GM12878 (cell line): Measurements from ENCODE around the gene HMCN1. TPM values are rescaled to one million over a fixed set of nuclear protein-coding genes. Genes with fewer than 3 reads are reported as not detected.

Experiments
- ATAC-seq: fragments of 200-7000 bp; cut with Tn5 transposase; 3 replicates; pipeline ENCODE4 v1.9.1; 2020; ENCODE audit warnings: mild to moderate bottlenecking, moderate library complexity
- BruUV-seq: library from RNA; stranded (reverse); fragments of 400-500 nt; replicated peaks from 2 replicates; lab custom pipeline; 2021; lab: Mats Ljungman, UMichigan
- CTCF ChIA-PET: fragments of 300-600 bp; sonication (Branson Sonifier 250); formaldehyde crosslinking; extraction: SDS; loops from one replicate; lab custom pipeline; 2021; ENCODE audit warnings: inconsistent platforms; lab: Yijun Ruan, JAX
- POLR2A ChIA-PET: fragments of 350-600 bp; formaldehyde crosslinking; extraction: SDS; loops from one replicate; lab custom pipeline; 2021; ENCODE audit warnings: inconsistent platforms; lab: Charles Lee
- RAD21 ChIA-PET: fragments of 300-600 bp; sonication (Branson Sonifier 250); formaldehyde crosslinking; loops from one replicate; lab custom pipeline; 2023; ENCODE audit warnings: antibody characterized with exemption; ENCODE audit not compliant: unreplicated experiment; lab: Charles Lee
- SMC1A ChIA-PET: fragments of 300-600 bp; sonication (Branson Sonifier 250); formaldehyde crosslinking; loops from one replicate; lab custom pipeline; 2023; ENCODE audit not compliant: unreplicated experiment, uncharacterized antibody; lab: Charles Lee
- DNase-seq: peaks from one replicate; pipeline ENCODE4 v3.0.0-alpha.2; 2011; ENCODE audit warnings: low read depth, low spot score
- FAIRE-seq: peaks from 3 replicates; lab custom pipeline; 2011; peaks lifted over from hg19 to GRCh38; lab: Jason Lieb, UNC
- H2AFZ ChIP-seq: 2 replicates; pipeline ENCODE4 v1.6.0; 2011; ENCODE audit warnings: low read depth, low read length, control low read depth; ENCODE audit not compliant: control insufficient read depth
- H3K27ac ChIP-seq: 2 replicates; pipeline ENCODE4 v1.5.1; 2011; ENCODE audit warnings: control low read depth; ENCODE audit not compliant: control insufficient read depth, insufficient read depth
- H3K27me3 ChIP-seq, 2 experiments: replicated peaks in 1 of 2; 2 replicates each; pipeline versions ENCODE4 v1.6.0 to v1.6.1; 2011; ENCODE audit warnings: low read length in 1 of 2; ENCODE audit not compliant: control insufficient read depth in 2 of 2, insufficient read depth in 2 of 2
- H3K36me3 ChIP-seq, 2 experiments: 2 replicates each; pipeline ENCODE4 v1.5.1; 2011; ENCODE audit warnings: low read length in 1 of 2; ENCODE audit not compliant: control insufficient read depth in 2 of 2, insufficient read depth in 2 of 2
- H3K4me1 ChIP-seq: 2 replicates; pipeline ENCODE4 v1.6.1; 2011; ENCODE audit warnings: mild to moderate bottlenecking, low read length, moderate library complexity, mixed read lengths; ENCODE audit not compliant: control insufficient read depth, insufficient read depth
- H3K4me2 ChIP-seq: 2 replicates; pipeline ENCODE4 v1.6.0; 2011; ENCODE audit warnings: control low read depth; ENCODE audit not compliant: control insufficient read depth, insufficient read depth
- H3K4me3 ChIP-seq: fragments of 200-600 bp; sonication (generic); 2 replicates; pipeline ENCODE4 v1.5.1; 2016
- H3K79me2 ChIP-seq: 2 replicates; pipeline ENCODE4 v1.6.0; 2011; ENCODE audit warnings: low read length; ENCODE audit not compliant: control insufficient read depth, insufficient read depth
- H3K9ac ChIP-seq: 2 replicates; pipeline ENCODE4 v1.8.0; 2011; ENCODE audit warnings: low read length, control low read depth, mixed read lengths; ENCODE audit not compliant: control insufficient read depth, insufficient read depth
- H3K9me3 ChIP-seq: replicated peaks from 3 replicates; pipeline ENCODE4 v1.5.1; 2011; ENCODE audit warnings: mild to moderate bottlenecking, low read length; ENCODE audit not compliant: control insufficient read depth, insufficient read depth
- H4K20me1 ChIP-seq: 2 replicates; pipeline ENCODE4 v1.6.0; 2011; ENCODE audit not compliant: control insufficient read depth, insufficient read depth
- BCL11A ChIP-seq: IDR thresholded peaks from 2 replicates; pipeline ENCODE4 v1.6.1; 2011; ENCODE audit warnings: low read depth, low read length
- BHLHE40 ChIP-seq, 2 experiments: fragments of 450-650 bp in 1 of 2; IDR thresholded peaks; 2 replicates each; pipeline ENCODE4 v1.6.1; 2011 to 2017; ENCODE audit warnings: low read depth in 2 of 2, borderline replicate concordance in 1 of 2, improper control_type of control experiment in 1 of 2, low read length in 1 of 2, mild to moderate bottlenecking in 1 of 2
- CBFB ChIP-seq: IDR thresholded peaks from 2 replicates; pipeline ENCODE4 v1.6.1; 2016; ENCODE audit warnings: antibody characterized with exemption, low read depth
- CBX5 ChIP-seq: sonication (generic); IDR thresholded peaks from 2 replicates; pipeline ENCODE4 v1.6.1; 2016; ENCODE audit warnings: low read depth, moderate library complexity, mild to moderate bottlenecking, inconsistent platforms
- EP300 ChIP-seq, 2 experiments: fragments of 150-350 bp in 1 of 2; IDR thresholded peaks; 2 replicates each; pipeline ENCODE4 v1.6.1; 2011 to 2012; ENCODE audit warnings: low read depth in 2 of 2, low read length in 2 of 2, borderline replicate concordance in 1 of 2, improper control_type of control experiment in 1 of 2, inconsistent platforms in 1 of 2; ENCODE audit not compliant: control insufficient read depth in 1 of 2
- NFIC ChIP-seq: IDR thresholded peaks from 2 replicates; pipeline ENCODE4 v1.6.1; 2012; ENCODE audit warnings: low read depth, mild to moderate bottlenecking, inconsistent platforms, low read length, moderate library complexity
- POU2F2 ChIP-seq: IDR thresholded peaks from 3 replicates; pipeline ENCODE4 v1.6.1; 2011; ENCODE audit warnings: low read depth, mild to moderate bottlenecking, low read length, borderline replicate concordance
- RAD51 ChIP-seq: fragments of 450-650 bp; IDR thresholded peaks from 2 replicates; pipeline ENCODE4 v1.6.1; 2016; ENCODE audit warnings: moderate library complexity, mild to moderate bottlenecking, inconsistent platforms
- RFX5 ChIP-seq: IDR thresholded peaks from 2 replicates; pipeline ENCODE4 v1.6.1; 2011; ENCODE audit warnings: low read depth, low read length, improper control_type of control experiment
- SMC3 ChIP-seq: IDR thresholded peaks from 2 replicates; pipeline ENCODE4 v1.6.1; 2011; ENCODE audit warnings: low read length, improper control_type of control experiment, borderline replicate concordance
- STAT1 ChIP-seq: fragments of 450-650 bp; conservative IDR thresholded peaks from 2 replicates; pipeline ENCODE4 v1.6.1; 2014; ENCODE audit warnings: antibody characterized with exemption, mild to moderate bottlenecking
- ZNF384 ChIP-seq: IDR thresholded peaks from 2 replicates; pipeline ENCODE4 v1.6.1; 2012; ENCODE audit warnings: low read depth, mild to moderate bottlenecking, low read length, improper control_type of control experiment, borderline replicate concordance
- WGBS: methylation state at CpG from one replicate; pipeline ENCODE4 v1.1.6; 2016; ENCODE audit warnings: low lambda C conversion rate; ENCODE audit not compliant: insufficient replicate concordance, insufficient coverage; ENCODE audit errors: missing lambda C conversion rate; 5-methylcytosine and 5-hydroxymethylcytosine counted together
- in situ Hi-C: fragments of 300-500 bp; cut with MboI; formaldehyde crosslinking; loops from 9 replicates; pipeline ENCODE4 v1.14.3; 2018; ENCODE audit warnings: mixed read lengths
- intact Hi-C: fragments of 100-400 bp; cut with micrococcal nuclease; formaldehyde crosslinking; loops from one replicate; pipeline ENCODE4 v1.14.2; 2022; ENCODE audit not compliant: unreplicated experiment
- polyA plus RNA-seq, 11 experiments: library from polyadenylated mRNA; depleted of rRNA in 4 of 11; unstranded in 6 of 11; stranded (reverse) in 5 of 11; fragments of >200 nt; fragmentation: Nextera tagmentation in 4 of 11; fragmentation: Illumina TruSeq in 1 of 11; extraction: Ambion mirVana in 4 of 11; extraction: Trizol in 1 of 11; gene quantifications; 1 replicate in 1 of 11; 2 replicates in 10 of 11; pipeline versions ENCODE4 v1.2.1 to v1.2.3, GENCODE V29; 2011 to 2016; ENCODE audit warnings: inconsistent platforms in 2 of 11, missing spikeins in 2 of 11, low read depth in 1 of 11
- total RNA-seq, 4 experiments: library from RNA; depleted of rRNA in 3 of 4; stranded (reverse); fragments of >200 nt in 3 of 4; fragmentation: Illumina TruSeq in 1 of 4; extraction: Trizol in 1 of 4; gene quantifications; 2 replicates each; pipeline versions ENCODE4 v1.2.1 to v1.2.3, GENCODE V29; 2013 to 2021
- TF ChIP-seq, protein P1 (sequence below): fragments of 450-650 bp; IDR thresholded peaks from 2 replicates; pipeline ENCODE4 v1.6.1; 2016; ENCODE audit warnings: mild to moderate bottlenecking

HMCN1 gene
- total and polyA plus RNA-seq, 10 of the 15 experiments (the other 5 are each of a cell fraction or from before 2014, with no cell fraction given) = under 0.01 to 0.07 TPM; not detected in 8

DNA sequence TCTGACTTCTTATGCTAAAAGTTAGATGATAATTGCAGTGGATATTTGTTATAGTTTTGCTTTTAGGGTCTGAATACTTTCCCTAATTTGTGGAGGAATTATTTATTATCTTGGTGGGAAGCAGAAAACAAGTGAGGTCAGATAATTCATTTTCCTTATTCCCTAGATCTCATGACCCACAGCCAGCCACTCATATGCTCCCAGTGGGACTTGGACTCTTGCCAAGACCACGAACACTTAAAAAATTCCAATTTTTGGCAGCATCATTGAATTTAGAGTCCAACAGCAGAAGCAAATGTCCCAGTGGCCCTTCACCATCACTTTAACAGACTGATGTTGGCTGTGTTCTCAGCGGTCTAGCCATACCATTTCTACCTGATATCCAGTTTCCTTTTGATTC lies 204.2 kb downstream of the HMCN1 start:
- Histone ChIP-seq H3K9ac (no peak overlapping the region), H4K20me1 (no peaks in the 10 kb centered on the region), H3K4me2 (no peak overlapping the region), H3K79me2 (no peaks in the 10 kb centered on the region), H3K9me3 (no peaks in the 10 kb centered on the region), H3K27me3 (no peaks in the 10 kb centered on the region), H3K4me1 (no peaks in the 10 kb centered on the region), H3K27ac (no peak overlapping the region), H3K4me3 (no peak overlapping the region), H2AFZ (no peak overlapping the region), H3K36me3 (no peaks in the 10 kb centered on the region)
- intact Hi-C loops (no loop called here), in situ Hi-C loops (no loop called here)
- ChIA-PET POLR2A (no interaction called here), SMC1A (no interaction called here), CTCF (no interaction called here), RAD21 (no interaction called here)
- no peak for TF ChIP-seq STAT1
- TF ChIP-seq BHLHE40 (IDR thresholded peaks at IDR 0.05; ENCODE audit: borderline replicate concordance in 1 of 2, low read depth in 2 of 2, low read length in 1 of 2) = no peak
- no peak for TF ChIP-seq NFIC
- no peak for TF ChIP-seq POU2F2
- TF ChIP-seq CBFB = no peak
- no peak for TF ChIP-seq BCL11A
- TF ChIP-seq, protein P1, sequence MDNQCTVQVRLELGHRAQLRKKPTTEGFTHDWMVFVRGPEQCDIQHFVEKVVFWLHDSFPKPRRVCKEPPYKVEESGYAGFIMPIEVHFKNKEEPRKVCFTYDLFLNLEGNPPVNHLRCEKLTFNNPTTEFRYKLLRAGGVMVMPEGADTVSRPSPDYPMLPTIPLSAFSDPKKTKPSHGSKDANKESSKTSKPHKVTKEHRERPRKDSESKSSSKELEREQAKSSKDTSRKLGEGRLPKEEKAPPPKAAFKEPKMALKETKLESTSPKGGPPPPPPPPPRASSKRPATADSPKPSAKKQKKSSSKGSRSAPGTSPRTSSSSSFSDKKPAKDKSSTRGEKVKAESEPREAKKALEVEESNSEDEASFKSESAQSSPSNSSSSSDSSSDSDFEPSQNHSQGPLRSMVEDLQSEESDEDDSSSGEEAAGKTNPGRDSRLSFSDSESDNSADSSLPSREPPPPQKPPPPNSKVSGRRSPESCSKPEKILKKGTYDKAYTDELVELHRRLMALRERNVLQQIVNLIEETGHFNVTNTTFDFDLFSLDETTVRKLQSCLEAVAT = no peak
- TF ChIP-seq SMC3 = no peak
- no peak for TF ChIP-seq EP300 (IDR thresholded peaks at IDR 0.05; ENCODE audit: borderline replicate concordance in 1 of 2, control insufficient read depth in 1 of 2, low read depth in 2 of 2, low read length in 2 of 2)
- no peak for TF ChIP-seq RFX5
- no peak for TF ChIP-seq CBX5
- no peak for TF ChIP-seq RAD51
- no peak for TF ChIP-seq ZNF384
- no TSS peak for BruUV-seq
- ATAC-seq (no peak), DNase-seq (no peak), FAIRE-seq (no peak)
- 2% methylated on average over 2 of the region's 2 CpGs for WGBS
